ENCODE results near the gene PLPP6. TPM values are rescaled to one million over a fixed set of nuclear protein-coding genes. Genes with fewer than 3 reads are reported as not detected.

PLPP6 gene
- total and polyA plus RNA-seq, 2 donors (not counting 3 experiments of a cell fraction or from before 2014, with no cell fraction given): 6.3 to 6.4 TPM

GRCh38 chr9:4709380-4709779 lies 47.3 kb downstream of the PLPP6 start:
- H3K36me3 ChIP-seq (ENCODE audit: control insufficient read depth in 2 of 2, extremely low read depth in 1 of 2, insufficient read depth in 2 of 2, low read length in 2 of 2): peaks cover 2 to 5% of the 10 kb centered on the region in 2 experiments
- DNase-seq (ENCODE audit: low read depth, low spot score) (no peak), FAIRE-seq (no peak)
- no TSS peak for BruUV-seq (replicated peaks)
- no peaks in the 10 kb centered on the region for H3K79me2 ChIP-seq (ENCODE audit: control insufficient read depth, insufficient read depth, low read length)
- H2AFZ ChIP-seq (ENCODE audit: low read depth, low read length): no peak overlapping the region
- no peak overlapping the region for H3K9ac ChIP-seq (replicated peaks; ENCODE audit: extremely low read depth, insufficient read depth, low read length)
- ChIA-PET CTCF (interaction anchor here (0.7 kb wide), 1 partner anchor 13 kb away, joined by 4 read pairs; no protein-coding TSS in a partner anchor), POLR2A (no interaction called here)
- H3K4me3 ChIP-seq (replicated peaks in 1 of 3; ENCODE audit: insufficient read depth in 1 of 3, low read depth in 1 of 3, low read length in 3 of 3): no peak overlapping the region
- dilution Hi-C loops (cut with MboI; ENCODE audit: extremely low pct_ligation_motif_present, low sequenced_read_pairs): no loop called here
- intact Hi-C loops (cut with micrococcal nuclease): no loop called here
- H3K4me1 ChIP-seq (ENCODE audit: control insufficient read depth, extremely low read depth, insufficient read depth, low read length): no peaks in the 10 kb centered on the region
- no peak overlapping the region for H3K4me2 ChIP-seq (ENCODE audit: insufficient read depth, low read length)
- no peak overlapping the region for H3K27ac ChIP-seq (ENCODE audit: insufficient read depth, low read depth, low read length)
- H3K9me1 ChIP-seq (replicated peaks; ENCODE audit: control insufficient read depth, extremely low read depth, insufficient read depth, low read length): no peaks in the 10 kb centered on the region
- no peaks in the 10 kb centered on the region for H3K27me3 ChIP-seq (ENCODE audit: control insufficient read depth in 2 of 2, insufficient read depth in 2 of 2, low read length in 2 of 2)
- TF ChIP-seq GATA2 (IDR thresholded peaks at IDR 0.05; ENCODE audit: insufficient read depth, insufficient read length, low read depth, low read length) (no peak), POLR2A (IDR thresholded peaks at IDR 0.05; ENCODE audit: low read depth, low read length) (no peak), FOS (IDR thresholded peaks at IDR 0.05; ENCODE audit: borderline replicate concordance, insufficient read depth, low read length) (no peak), EZH2 (IDR thresholded peaks at IDR 0.05; ENCODE audit: borderline replicate concordance, low read depth, low read length, severe bottlenecking) (no peak)
- TF ChIP-seq, protein P1, sequence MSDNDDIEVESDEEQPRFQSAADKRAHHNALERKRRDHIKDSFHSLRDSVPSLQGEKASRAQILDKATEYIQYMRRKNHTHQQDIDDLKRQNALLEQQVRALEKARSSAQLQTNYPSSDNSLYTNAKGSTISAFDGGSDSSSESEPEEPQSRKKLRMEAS (IDR thresholded peaks at IDR 0.05; ENCODE audit: insufficient read depth, insufficient read length): no peak
- H4K20me1 ChIP-seq (replicated peaks; ENCODE audit: control insufficient read depth, extremely low read depth, insufficient read depth, low read length): no peaks in the 10 kb centered on the region
- no peaks in the 10 kb centered on the region for H3K9me3 ChIP-seq (replicated peaks; ENCODE audit: control insufficient read depth, insufficient read depth, low read length)

- intact Hi-C loops (cut with micrococcal nuclease) (no loop called here), dilution Hi-C loops (cut with MboI; ENCODE audit: extremely low pct_ligation_motif_present, low sequenced_read_pairs) (no loop called here)
- Histone ChIP-seq H3K9me1 (replicated peaks; ENCODE audit: control insufficient read depth, extremely low read depth, insufficient read depth, low read length) (no peaks in the 10 kb centered on the region), H3K4me3 (replicated peaks in 1 of 3; ENCODE audit: insufficient read depth in 1 of 3, low read depth in 1 of 3, low read length in 3 of 3) (no peak overlapping the region), H3K4me2 (ENCODE audit: insufficient read depth, low read length) (no peak overlapping the region), H3K9ac (replicated peaks; ENCODE audit: extremely low read depth, insufficient read depth, low read length) (no peak overlapping the region), H3K36me3 (ENCODE audit: control insufficient read depth in 2 of 2, extremely low read depth in 1 of 2, insufficient read depth in 2 of 2, low read length in 2 of 2) (peaks cover 11 to 13% of the 10 kb centered on the region in 2 experiments), H3K4me1 (ENCODE audit: control insufficient read depth, extremely low read depth, insufficient read depth, low read length) (no peaks in the 10 kb centered on the region), H4K20me1 (replicated peaks; ENCODE audit: control insufficient read depth, extremely low read depth, insufficient read depth, low read length) (no peaks in the 10 kb centered on the region), H3K27ac (ENCODE audit: insufficient read depth, low read depth, low read length) (no peak overlapping the region), H3K79me2 (ENCODE audit: control insufficient read depth, insufficient read depth, low read length) (no peaks in the 10 kb centered on the region), H2AFZ (ENCODE audit: low read depth, low read length) (no peak overlapping the region), H3K27me3 (ENCODE audit: control insufficient read depth in 2 of 2, insufficient read depth in 2 of 2, low read length in 2 of 2) (no peaks in the 10 kb centered on the region), H3K9me3 (replicated peaks; ENCODE audit: control insufficient read depth, insufficient read depth, low read length) (no peaks in the 10 kb centered on the region)
- DNase-seq (ENCODE audit: low read depth, low spot score) (peak; percentile 13), FAIRE-seq (peak; percentile 44)
- CTCF ChIA-PET: interaction anchor here (1.2 to 1.6 kb wide), 2 partner anchors 11 to 12 kb away, joined by 3 to 4 read pairs; no protein-coding TSS in a partner anchor
- POLR2A ChIA-PET: no interaction called here
- TF ChIP-seq, protein P2, sequence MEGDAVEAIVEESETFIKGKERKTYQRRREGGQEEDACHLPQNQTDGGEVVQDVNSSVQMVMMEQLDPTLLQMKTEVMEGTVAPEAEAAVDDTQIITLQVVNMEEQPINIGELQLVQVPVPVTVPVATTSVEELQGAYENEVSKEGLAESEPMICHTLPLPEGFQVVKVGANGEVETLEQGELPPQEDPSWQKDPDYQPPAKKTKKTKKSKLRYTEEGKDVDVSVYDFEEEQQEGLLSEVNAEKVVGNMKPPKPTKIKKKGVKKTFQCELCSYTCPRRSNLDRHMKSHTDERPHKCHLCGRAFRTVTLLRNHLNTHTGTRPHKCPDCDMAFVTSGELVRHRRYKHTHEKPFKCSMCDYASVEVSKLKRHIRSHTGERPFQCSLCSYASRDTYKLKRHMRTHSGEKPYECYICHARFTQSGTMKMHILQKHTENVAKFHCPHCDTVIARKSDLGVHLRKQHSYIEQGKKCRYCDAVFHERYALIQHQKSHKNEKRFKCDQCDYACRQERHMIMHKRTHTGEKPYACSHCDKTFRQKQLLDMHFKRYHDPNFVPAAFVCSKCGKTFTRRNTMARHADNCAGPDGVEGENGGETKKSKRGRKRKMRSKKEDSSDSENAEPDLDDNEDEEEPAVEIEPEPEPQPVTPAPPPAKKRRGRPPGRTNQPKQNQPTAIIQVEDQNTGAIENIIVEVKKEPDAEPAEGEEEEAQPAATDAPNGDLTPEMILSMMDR (IDR thresholded peaks at IDR 0.05; ENCODE audit: extremely low read depth in 1 of 2, insufficient read depth in 1 of 2, low read depth in 1 of 2, low read length in 2 of 2): no peak
- TF ChIP-seq JUN (IDR thresholded peaks at IDR 0.05; ENCODE audit: borderline replicate concordance, insufficient read depth, insufficient read length, low read depth) (no peak), FOS (IDR thresholded peaks at IDR 0.05; ENCODE audit: borderline replicate concordance, insufficient read depth, low read length) (no peak), POLR2A (IDR thresholded peaks at IDR 0.05; ENCODE audit: low read depth, low read length) (no peak)
- no TSS peak for BruUV-seq (replicated peaks)
Measured at GRCh38 chr9:4713849-4714248, 51.8 kb downstream of the PLPP6 start.
